ENCODE data around the gene TXNL4A. TPM values are rescaled to one million over a fixed set of nuclear protein-coding genes. Genes with fewer than 3 reads are reported as not detected.

TXNL4A gene
- polyA plus RNA-seq, 1 of the 3 experiments (the other 2 are of a cell fraction), result 158 TPM

DNA sequence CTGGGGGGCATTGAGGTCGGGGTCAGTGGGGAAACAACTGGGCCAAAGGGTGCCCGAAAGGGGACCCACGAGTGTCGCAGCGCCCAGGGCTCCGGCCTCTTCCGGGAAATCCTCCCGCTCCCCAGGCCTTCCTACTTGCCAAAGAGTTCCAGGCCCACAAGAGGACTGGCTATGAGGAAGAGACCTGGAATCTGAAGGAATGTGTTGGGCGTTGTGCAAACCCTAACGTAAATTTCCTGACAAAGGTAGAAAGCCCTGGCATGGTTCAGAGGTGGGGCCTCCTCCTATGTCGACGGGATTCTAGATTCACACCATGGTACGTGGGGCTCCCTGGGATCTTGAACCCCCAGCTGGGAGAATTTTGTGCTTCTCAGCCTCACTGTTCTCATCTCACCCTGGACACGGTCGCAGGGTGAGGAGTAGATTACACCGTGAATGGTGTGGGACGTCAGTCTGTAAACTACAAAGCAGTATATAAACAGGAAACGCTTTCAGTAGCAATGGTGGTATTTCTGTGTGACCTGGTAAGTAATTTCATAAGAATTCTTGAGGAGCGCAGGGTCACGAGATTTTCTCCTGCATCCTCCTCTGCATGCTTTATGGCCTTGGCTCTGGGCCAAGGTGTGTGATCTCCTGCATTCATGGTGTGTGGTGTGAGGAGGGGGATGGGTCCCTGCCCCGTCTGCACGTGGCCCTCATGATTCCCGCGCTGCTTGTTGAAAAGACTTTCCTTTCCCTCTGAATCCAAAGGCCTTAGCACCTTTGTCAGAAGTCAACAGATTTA is 23.1 kb downstream of the TXNL4A start:
- CTCF ChIA-PET, result interaction anchor here (0.7 to 1.0 kb wide), 2 partner anchors 11 to 15 kb away, joined by 3 read pairs; no protein-coding TSS in a partner anchor
- no peaks in the 10 kb centered on the region for H3K9me3 ChIP-seq
- no peaks in the 10 kb centered on the region for H3K9me2 ChIP-seq
- no peak overlapping the region for H2AFZ ChIP-seq (ENCODE audit: low read depth)
- no peaks in the 10 kb centered on the region; the same call in 1 of the 2 replicates for H3K79me2 ChIP-seq (ENCODE audit: insufficient read depth)
- H3K4me1 ChIP-seq (ENCODE audit: control insufficient read depth in 1 of 2, insufficient read depth in 2 of 2, low read depth in 1 of 2, low read length in 1 of 2), result peaks cover 0 to 12% of the 10 kb centered on the region in 2 experiments; a peak in 1 of 4 replicates
- no peaks in the 10 kb centered on the region for H3K27me3 ChIP-seq (ENCODE audit: insufficient read depth)
- WGBS (ENCODE audit: low lambda C conversion rate), result 60% methylated on average over 15 of the region's 24 CpGs
- H3K4me2 ChIP-seq, result peak overlapping the region; percentile 79
- no peak overlapping the region for H3K27ac ChIP-seq (ENCODE audit: low read depth in 2 of 2, low read length in 1 of 2)
- TF ChIP-seq SMC3 (IDR thresholded peaks at IDR 0.05; ENCODE audit: low read depth, low read length), result no peak
- TF ChIP-seq FOXM1 (IDR thresholded peaks at IDR 0.05; ENCODE audit: low read depth), result no peak
- TF ChIP-seq RAD21 (IDR thresholded peaks at IDR 0.05; ENCODE audit: low read length), result no peak
- TF ChIP-seq NFIC (IDR thresholded peaks at IDR 0.05; ENCODE audit: borderline replicate concordance), result peak; percentile 62
- DNase-seq, result peak; percentile 58
- peaks cover 6% of the 10 kb centered on the region for H3F3A ChIP-seq (replicated peaks; ENCODE audit: insufficient read depth)
- POLR2A ChIA-PET, result no interaction called here
- H3K4me3 ChIP-seq (ENCODE audit: low read depth in 2 of 2, low read length in 1 of 2), result peak overlapping the region in 1 of 2 experiments; percentile 56; a peak in 3 of 4 replicates
- no peak overlapping the region; the same call in 1 of the 2 replicates for H3K9ac ChIP-seq
- H4K20me1 ChIP-seq (ENCODE audit: insufficient read depth), result no peaks in the 10 kb centered on the region
- H3K36me3 ChIP-seq (replicated peaks in 1 of 2; ENCODE audit: control insufficient read depth in 1 of 2, insufficient read depth in 2 of 2, low read length in 1 of 2), result peaks cover 0 to 6% of the 10 kb centered on the region in 2 experiments

DNA sequence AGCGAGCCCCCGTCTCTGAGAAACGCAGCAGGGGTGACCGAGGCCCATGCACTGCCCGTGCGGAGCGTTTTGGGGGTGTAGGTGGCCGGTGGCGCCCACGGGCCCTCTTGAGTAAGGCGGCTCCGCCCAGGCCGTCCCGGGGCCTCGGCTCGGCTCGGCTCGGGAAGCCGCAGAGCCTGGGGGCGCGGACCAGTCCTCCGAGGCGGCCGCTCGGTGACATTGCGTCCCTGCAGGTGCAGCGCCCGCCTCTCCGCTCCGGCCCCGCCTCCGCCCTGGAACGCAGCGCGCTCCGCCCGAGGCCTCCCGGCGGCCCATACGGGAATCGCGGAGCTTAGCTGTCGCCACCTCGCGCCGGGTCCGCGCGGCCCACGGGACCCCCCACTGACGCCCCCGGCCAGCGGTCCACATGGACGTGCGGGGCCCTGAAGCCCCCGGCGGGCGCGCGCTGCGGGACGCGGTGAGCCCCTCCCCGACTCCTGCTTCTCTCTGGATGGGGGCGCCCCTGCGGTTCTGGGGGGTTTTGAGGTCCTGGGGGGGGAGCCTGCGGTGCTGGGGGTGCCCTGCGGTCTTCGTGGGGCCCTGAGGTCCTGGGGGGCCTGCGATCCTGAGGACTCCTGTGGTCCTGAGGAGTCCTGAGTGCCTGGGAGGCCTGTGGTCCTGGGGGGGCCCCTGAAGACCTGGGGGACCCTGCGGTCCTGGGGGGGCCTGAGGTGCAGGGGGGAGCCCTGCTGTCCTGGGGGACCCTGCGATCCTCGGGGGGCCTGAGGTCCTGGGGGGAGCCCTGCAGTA is 23.8 kb downstream of the TXNL4A start, which contains the start of gene HSBP1L1:
HSBP1L1 (plus strand) TSS at position 314 of the 789 bp plus-strand sequence; CDS start at position 407, 93 bp downstream.
- Histone ChIP-seq H3K4me1 (ENCODE audit: control insufficient read depth in 1 of 2, insufficient read depth in 2 of 2, low read depth in 1 of 2, low read length in 1 of 2) (peaks cover 0 to 12% of the 10 kb centered on the region in 2 experiments; a peak in 1 of 4 replicates), H4K20me1 (ENCODE audit: insufficient read depth) (no peaks in the 10 kb centered on the region), H3K27ac (ENCODE audit: low read depth in 2 of 2, low read length in 1 of 2) (no peak within 1 kb of the TSS), H3K4me3 (ENCODE audit: low read depth in 2 of 2, low read length in 1 of 2) (peak within 1 kb of the TSS; percentile 56 to 61), H2AFZ (ENCODE audit: low read depth) (no peak within 1 kb of the TSS), H3K9me2 (no peaks in the 10 kb centered on the region), H3K9ac (peak within 1 kb of the TSS; percentile 57), H3F3A (replicated peaks; ENCODE audit: insufficient read depth) (peaks cover 6% of the 10 kb centered on the region), H3K79me2 (ENCODE audit: insufficient read depth) (no peaks in the 10 kb centered on the region; the same call in 1 of the 2 replicates), H3K27me3 (ENCODE audit: insufficient read depth) (no peaks in the 10 kb centered on the region), H3K9me3 (no peaks in the 10 kb centered on the region), H3K36me3 (replicated peaks in 1 of 2; ENCODE audit: control insufficient read depth in 1 of 2, insufficient read depth in 2 of 2, low read length in 1 of 2) (no peaks in the 10 kb centered on the region), H3K4me2 (peak within 1 kb of the TSS; percentile 79)
- POLR2A ChIA-PET, result no interaction called here
- DNase-seq, result peak; percentile 85
- WGBS (ENCODE audit: low lambda C conversion rate), result 11% methylated on average over 21 of the region's 73 CpGs
- no peak for TF ChIP-seq RAD21 (IDR thresholded peaks at IDR 0.05; ENCODE audit: low read length)
- no peak for TF ChIP-seq POLR2AphosphoS5 (IDR thresholded peaks at IDR 0.05; ENCODE audit: low read depth, low read length)
- CTCF ChIA-PET, result interaction anchor here (0.7 to 1.0 kb wide), 2 partner anchors 11 to 16 kb away, joined by 3 read pairs; no protein-coding TSS in a partner anchor

DNA sequence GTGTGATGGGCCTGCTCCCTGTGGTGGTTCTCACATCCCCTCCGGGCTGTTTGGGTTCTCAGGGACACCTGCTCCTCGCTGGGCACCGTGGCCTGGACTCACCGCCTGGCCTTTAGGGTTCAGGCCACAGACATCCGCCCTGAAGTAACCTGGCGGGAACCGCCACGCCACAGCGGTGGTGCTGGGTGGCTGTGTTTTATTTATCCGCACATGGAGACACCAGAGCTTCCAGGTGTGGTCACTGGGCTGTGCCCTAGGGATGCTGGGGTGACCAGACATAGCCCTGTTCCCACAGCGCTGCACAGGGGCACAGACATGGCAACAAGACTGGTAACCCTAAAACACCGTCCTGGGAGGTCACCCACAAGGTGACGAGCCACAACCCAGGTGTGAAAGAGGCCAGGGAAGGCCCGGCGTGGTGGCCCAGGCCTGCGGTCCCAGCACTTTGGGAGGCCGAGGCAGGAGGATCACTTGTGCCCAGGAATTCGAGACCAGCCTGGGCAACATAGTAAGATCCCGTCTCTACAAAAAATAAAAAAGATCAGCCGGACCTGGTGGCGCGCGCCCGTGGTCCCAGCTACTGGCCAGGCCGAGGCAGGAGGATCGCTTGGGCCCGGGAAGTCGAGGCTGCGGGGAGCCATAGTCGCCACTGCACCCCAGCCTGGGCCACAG is 24.6 kb downstream of the TXNL4A start:
- H3K9ac ChIP-seq, result no peak overlapping the region
- no peak overlapping the region for H2AFZ ChIP-seq (ENCODE audit: low read depth)
- no peaks in the 10 kb centered on the region; the same call in 1 of the 2 replicates for H3K79me2 ChIP-seq (ENCODE audit: insufficient read depth)
- ChIA-PET CTCF (interaction anchor here (1.0 to 1.7 kb wide), 2 partner anchors 13 to 16 kb away, joined by 3 to 6 read pairs; no protein-coding TSS in a partner anchor), POLR2A (no interaction called here)
- no peaks in the 10 kb centered on the region for H3K36me3 ChIP-seq (replicated peaks in 1 of 2; ENCODE audit: control insufficient read depth in 1 of 2, insufficient read depth in 2 of 2, low read length in 1 of 2)
- no peak overlapping the region for H3K27ac ChIP-seq (ENCODE audit: low read depth in 2 of 2, low read length in 1 of 2)
- peak overlapping the region; percentile 79 for H3K4me2 ChIP-seq
- DNase-seq, result no peak
- H3K4me1 ChIP-seq (ENCODE audit: control insufficient read depth in 1 of 2, insufficient read depth in 2 of 2, low read depth in 1 of 2, low read length in 1 of 2), result peaks cover 0 to 12% of the 10 kb centered on the region in 2 experiments; a peak in 1 of 4 replicates
- H3K4me3 ChIP-seq (ENCODE audit: low read depth in 2 of 2, low read length in 1 of 2), result peak overlapping the region; percentile 56 to 61; a peak in 3 of 4 replicates
- H3F3A ChIP-seq (replicated peaks; ENCODE audit: insufficient read depth), result peaks cover 6% of the 10 kb centered on the region
- no peaks in the 10 kb centered on the region for H3K9me2 ChIP-seq
- H3K9me3 ChIP-seq, result no peaks in the 10 kb centered on the region
- WGBS (ENCODE audit: low lambda C conversion rate), result 85% methylated on average over 22 of the region's 30 CpGs
- no peaks in the 10 kb centered on the region for H4K20me1 ChIP-seq (ENCODE audit: insufficient read depth)
- H3K27me3 ChIP-seq (ENCODE audit: insufficient read depth), result no peaks in the 10 kb centered on the region
- TF ChIP-seq, protein P1, sequence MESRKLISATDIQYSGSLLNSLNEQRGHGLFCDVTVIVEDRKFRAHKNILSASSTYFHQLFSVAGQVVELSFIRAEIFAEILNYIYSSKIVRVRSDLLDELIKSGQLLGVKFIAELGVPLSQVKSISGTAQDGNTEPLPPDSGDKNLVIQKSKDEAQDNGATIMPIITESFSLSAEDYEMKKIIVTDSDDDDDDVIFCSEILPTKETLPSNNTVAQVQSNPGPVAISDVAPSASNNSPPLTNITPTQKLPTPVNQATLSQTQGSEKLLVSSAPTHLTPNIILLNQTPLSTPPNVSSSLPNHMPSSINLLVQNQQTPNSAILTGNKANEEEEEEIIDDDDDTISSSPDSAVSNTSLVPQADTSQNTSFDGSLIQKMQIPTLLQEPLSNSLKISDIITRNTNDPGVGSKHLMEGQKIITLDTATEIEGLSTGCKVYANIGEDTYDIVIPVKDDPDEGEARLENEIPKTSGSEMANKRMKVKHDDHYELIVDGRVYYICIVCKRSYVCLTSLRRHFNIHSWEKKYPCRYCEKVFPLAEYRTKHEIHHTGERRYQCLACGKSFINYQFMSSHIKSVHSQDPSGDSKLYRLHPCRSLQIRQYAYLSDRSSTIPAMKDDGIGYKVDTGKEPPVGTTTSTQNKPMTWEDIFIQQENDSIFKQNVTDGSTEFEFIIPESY (IDR thresholded peaks at IDR 0.05; ENCODE audit: borderline replicate concordance, low read depth), result no peak
- TF ChIP-seq TCF12 (IDR thresholded peaks at IDR 0.05), result no peak
- no peak for TF ChIP-seq TEAD4 (IDR thresholded peaks at IDR 0.05; ENCODE audit: borderline replicate concordance, insufficient read depth)
- TF ChIP-seq, protein P2, sequence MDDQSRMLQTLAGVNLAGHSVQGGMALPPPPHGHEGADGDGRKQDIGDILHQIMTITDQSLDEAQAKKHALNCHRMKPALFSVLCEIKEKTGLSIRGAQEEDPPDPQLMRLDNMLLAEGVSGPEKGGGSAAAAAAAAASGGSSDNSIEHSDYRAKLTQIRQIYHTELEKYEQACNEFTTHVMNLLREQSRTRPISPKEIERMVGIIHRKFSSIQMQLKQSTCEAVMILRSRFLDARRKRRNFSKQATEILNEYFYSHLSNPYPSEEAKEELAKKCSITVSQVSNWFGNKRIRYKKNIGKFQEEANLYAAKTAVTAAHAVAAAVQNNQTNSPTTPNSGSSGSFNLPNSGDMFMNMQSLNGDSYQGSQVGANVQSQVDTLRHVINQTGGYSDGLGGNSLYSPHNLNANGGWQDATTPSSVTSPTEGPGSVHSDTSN (IDR thresholded peaks at IDR 0.05), result no peak
- TF ChIP-seq EP300 (IDR thresholded peaks at IDR 0.05; ENCODE audit: borderline replicate concordance in 1 of 2, low read depth in 1 of 2, low read length in 1 of 2), result no peak
- TF ChIP-seq, protein P3, sequence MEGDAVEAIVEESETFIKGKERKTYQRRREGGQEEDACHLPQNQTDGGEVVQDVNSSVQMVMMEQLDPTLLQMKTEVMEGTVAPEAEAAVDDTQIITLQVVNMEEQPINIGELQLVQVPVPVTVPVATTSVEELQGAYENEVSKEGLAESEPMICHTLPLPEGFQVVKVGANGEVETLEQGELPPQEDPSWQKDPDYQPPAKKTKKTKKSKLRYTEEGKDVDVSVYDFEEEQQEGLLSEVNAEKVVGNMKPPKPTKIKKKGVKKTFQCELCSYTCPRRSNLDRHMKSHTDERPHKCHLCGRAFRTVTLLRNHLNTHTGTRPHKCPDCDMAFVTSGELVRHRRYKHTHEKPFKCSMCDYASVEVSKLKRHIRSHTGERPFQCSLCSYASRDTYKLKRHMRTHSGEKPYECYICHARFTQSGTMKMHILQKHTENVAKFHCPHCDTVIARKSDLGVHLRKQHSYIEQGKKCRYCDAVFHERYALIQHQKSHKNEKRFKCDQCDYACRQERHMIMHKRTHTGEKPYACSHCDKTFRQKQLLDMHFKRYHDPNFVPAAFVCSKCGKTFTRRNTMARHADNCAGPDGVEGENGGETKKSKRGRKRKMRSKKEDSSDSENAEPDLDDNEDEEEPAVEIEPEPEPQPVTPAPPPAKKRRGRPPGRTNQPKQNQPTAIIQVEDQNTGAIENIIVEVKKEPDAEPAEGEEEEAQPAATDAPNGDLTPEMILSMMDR (IDR thresholded peaks at IDR 0.05), result no peak
- no peak for TF ChIP-seq SMC3 (IDR thresholded peaks at IDR 0.05; ENCODE audit: low read depth, low read length)

Measured in SK-N-SH (cell line).